NB4 (cell line): ENCODE data around the gene PAK6.
A peak's percentile ranks its signal among the peaks of the same experiment; 100 is the strongest.

Experiments used
- DNase-seq: peaks from one replicate; pipeline ENCODE4 v3.0.0; 2010; ENCODE audit warnings: low read depth
- H3K4me3 ChIP-seq: one replicate; pipeline ENCODE4 v1.5.1; 2011; ENCODE audit warnings: mild to moderate bottlenecking, low read depth, low read length, moderate library complexity
- CTCF ChIP-seq: IDR thresholded peaks from one replicate; pipeline ENCODE4 v1.5.1; 2012; ENCODE audit warnings: low read depth, low read length
- MAX ChIP-seq: IDR thresholded peaks from 2 replicates; pipeline ENCODE4 v1.6.1; 2011; ENCODE audit warnings: low read depth, low read length
- MYC ChIP-seq: IDR thresholded peaks from 2 replicates; pipeline ENCODE4 v1.6.1; 2011; ENCODE audit warnings: low read depth, low read length
- POLR2A ChIP-seq: IDR thresholded peaks from 2 replicates; pipeline ENCODE4 v1.6.1; 2011; ENCODE audit warnings: mild to moderate bottlenecking; ENCODE audit not compliant: insufficient read length; ENCODE audit errors: extremely low read depth

PAK6 gene

DNA sequence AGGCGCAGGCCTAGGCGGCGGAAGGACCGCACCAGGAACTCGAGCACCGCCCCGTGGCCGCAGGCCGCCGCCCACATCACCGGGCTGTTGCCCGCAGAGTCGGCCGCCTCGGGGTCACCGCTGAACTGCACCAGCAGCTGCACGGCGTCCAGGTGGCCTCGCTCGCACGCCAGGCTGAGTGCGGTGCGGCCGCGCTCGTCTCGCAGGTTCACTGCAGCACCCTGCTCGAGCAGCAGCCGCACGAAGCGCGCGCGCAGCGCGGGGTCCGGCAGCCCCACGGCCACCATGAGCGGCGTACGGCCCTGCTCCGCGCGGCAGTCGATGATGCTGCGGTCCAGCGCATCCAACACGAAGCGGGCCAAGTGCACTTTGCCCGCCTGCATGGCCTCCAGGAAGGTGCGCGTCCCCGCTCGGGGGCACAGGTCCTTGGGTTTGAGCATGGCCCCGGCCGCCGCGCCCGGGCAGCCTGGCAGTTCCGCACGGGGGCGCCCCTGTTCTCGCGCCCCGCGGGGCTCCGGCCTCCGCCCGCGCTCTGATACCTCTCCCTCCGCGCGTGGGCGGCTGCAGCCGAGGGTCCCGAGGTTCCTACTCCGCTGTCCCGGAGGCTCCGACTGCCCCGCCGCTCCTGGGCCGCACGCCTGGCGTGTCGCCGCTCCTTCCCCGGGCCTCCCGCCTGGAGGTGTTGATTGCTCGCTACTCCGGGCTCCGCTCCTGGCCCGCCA lies 43.4 kb downstream of the PAK6 start:
- peak; percentile 73 for DNase-seq
- TF ChIP-seq CTCF = peak; percentile 5
- TF ChIP-seq MAX = peak; percentile 7; the same call in 1 of the 2 replicates
- TF ChIP-seq POLR2A = no peak
- peak; percentile 36; the same call in 1 of the 2 replicates for TF ChIP-seq MYC
- peak overlapping the region; percentile 32 for H3K4me3 ChIP-seq

DNA sequence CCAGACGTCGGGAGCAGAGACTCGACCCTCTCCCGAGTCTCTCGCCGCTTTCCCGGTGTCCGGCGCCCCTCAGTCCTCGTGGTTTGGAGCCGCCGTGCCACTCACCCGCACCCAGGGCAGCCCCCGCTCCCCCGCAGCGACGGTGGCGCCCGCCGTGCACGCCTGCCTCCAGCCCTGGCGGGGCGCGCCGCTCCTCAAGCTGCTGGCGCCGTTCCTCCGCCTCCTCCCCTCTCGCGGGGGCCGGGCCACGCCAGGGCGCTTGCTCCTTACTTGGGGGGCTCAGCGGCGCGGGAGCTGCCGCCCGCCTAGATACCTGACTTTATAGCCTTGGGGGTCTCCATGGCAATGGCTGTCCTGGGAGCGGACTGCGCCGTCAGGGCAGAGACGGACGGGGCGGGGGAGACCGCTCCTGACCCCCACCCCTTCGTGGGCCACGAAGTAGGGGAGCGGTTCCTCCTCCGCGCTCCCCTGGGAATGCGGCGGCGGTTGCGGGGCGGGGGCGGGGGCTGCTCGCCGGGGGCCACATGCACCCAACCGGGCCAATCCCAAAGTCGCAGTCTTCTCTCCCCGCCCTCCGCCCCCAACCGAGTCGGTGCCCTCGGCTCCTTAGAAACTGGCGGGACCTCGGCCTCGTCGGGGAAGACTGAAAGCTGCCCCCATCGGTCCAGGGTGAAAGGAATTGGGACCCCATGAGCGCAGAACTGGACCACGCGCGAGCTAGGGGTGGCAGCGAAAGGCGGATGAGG lies 44.2 kb downstream of the PAK6 start, which contains the start of gene ANKRD63:
Gene ANKRD63, minus strand, starts transcription at position 196 of the 746 bp plus-strand sequence. CDS start 478 bp downstream, outside the sequence.
- TF ChIP-seq MAX (no peak), CTCF (no peak), MYC (no peak), POLR2A (no peak)
- peak; percentile 80 for DNase-seq
- H3K4me3 ChIP-seq = peak within 1 kb of the TSS; percentile 32

GRCh38 chr15:40283615-40284300 lies 44.9 kb downstream of the PAK6 start:
- DNase-seq = peak; percentile 11
- H3K4me3 ChIP-seq = no peak overlapping the region
- TF ChIP-seq MAX = no peak
- TF ChIP-seq POLR2A = no peak
- TF ChIP-seq MYC = no peak
- TF ChIP-seq CTCF = no peak

- H3K4me3 ChIP-seq = no peak overlapping the region
Observed at GRCh38 chr15:40285151-40285550, 46.3 kb downstream of the PAK6 start.

More at GRCh38 chr15:40285151-40285550, 46.3 kb downstream of the PAK6 start:
- TF ChIP-seq POLR2A = no peak
- TF ChIP-seq CTCF = no peak
- no peak for TF ChIP-seq MYC
- no peak for TF ChIP-seq MAX
- peak; percentile 27 for DNase-seq
